Lower lobe of right lung (tissue), 2 donors: ENCODE data around the gene DHRS1. TPM values are rescaled to one million over a fixed set of nuclear protein-coding genes. Genes with fewer than 3 reads are reported as not detected.

Experiments
- ATAC-seq, 2 donors: fragments of 200-7000 bp; cut with Tn5 transposase; one replicate each; pipeline ENCODE4 v1.9.1; 2020 to 2022; ENCODE audit warnings: mild to moderate bottlenecking in 2 of 2, moderate library complexity in 2 of 2
- DNase-seq: peaks from one replicate; pipeline ENCODE4 v3.0.0-alpha.2; 2020
- H3K27ac ChIP-seq: fragments of 200-600 bp; one replicate; pipeline ENCODE4 v1.8.0; 2022
- H3K27me3 ChIP-seq: fragments of 200-600 bp; one replicate; pipeline ENCODE4 v1.8.0; 2022; ENCODE audit warnings: low read depth
- H3K36me3 ChIP-seq: fragments of 200-600 bp; one replicate; pipeline ENCODE4 v1.8.0; 2022; ENCODE audit warnings: mild to moderate bottlenecking
- H3K4me1 ChIP-seq: fragments of 200-600 bp; one replicate; pipeline ENCODE4 v1.8.0; 2022
- H3K4me3 ChIP-seq: fragments of 200-600 bp; one replicate; pipeline ENCODE4 v1.8.0; 2022; ENCODE audit warnings: mild to moderate bottlenecking
- H3K9me3 ChIP-seq: fragments of 200-600 bp; one replicate; pipeline ENCODE4 v1.8.0; 2022
- CTCF ChIP-seq: fragments of 200-600 bp; IDR thresholded peaks from one replicate; pipeline ENCODE4 v1.8.0; 2022; ENCODE audit warnings: antibody characterized with exemption, mild to moderate bottlenecking
- intact Hi-C: fragments of 100-400 bp; cut with DNase I; formaldehyde crosslinking; loops from one replicate; pipeline ENCODE4 v1.11.0; 2022
- total RNA-seq: library from RNA; stranded (reverse); fragmentation: NEBNext Ultra II Directional; extraction: Animal tissue kit (Norgen Biotek cat#: 25700); gene quantifications from one replicate; pipeline ENCODE4 v1.2.1, GENCODE V29; 2021
- donor health status: DM: no; HTN: yes; CAD: no; lungs with severe emphysema.

The DHRS1 gene
- total RNA-seq, 1 donor from 2014 or later, result 22.7 TPM

- Histone ChIP-seq H3K4me1 (peaks cover 5% of the 10 kb centered on the region), H3K27ac (no peak overlapping the region), H3K27me3 (no peaks in the 10 kb centered on the region), H3K4me3 (no peak overlapping the region), H3K36me3 (peaks cover 54% of the 10 kb centered on the region), H3K9me3 (no peaks in the 10 kb centered on the region)
- intact Hi-C loops, result no loop called here
- no peak for DNase-seq
- no peak for ATAC-seq
- TF ChIP-seq CTCF, result no peak
Measured at GRCh38 chr14:24264298-24264697, 35.3 kb downstream of the DHRS1 start.

GRCh38 chr14:24263848-24264247, 35.7 kb downstream of the DHRS1 start:
- H3K36me3 ChIP-seq, result peaks cover 50% of the 10 kb centered on the region
- H3K4me3 ChIP-seq, result no peak overlapping the region
- ATAC-seq (no peak), DNase-seq (no peak)
- no peaks in the 10 kb centered on the region for H3K27me3 ChIP-seq
- no peak for TF ChIP-seq CTCF
- no peak overlapping the region for H3K27ac ChIP-seq
- intact Hi-C loops, result no loop called here
- no peaks in the 10 kb centered on the region for H3K9me3 ChIP-seq
- H3K4me1 ChIP-seq, result peaks cover 9% of the 10 kb centered on the region

GRCh38 chr14:24262821-24263733, 36.5 kb downstream of the DHRS1 start, which contains the start of gene TGM1:
Gene TGM1 (minus strand): TSS chr14:24263177. CDS start chr14:24262352, 825 bp downstream.
- H3K4me1 ChIP-seq, result peaks cover 12% of the 10 kb centered on the region
- H3K27me3 ChIP-seq, result no peaks in the 10 kb centered on the region
- H3K27ac ChIP-seq, result no peak within 1 kb of the TSS
- intact Hi-C loops, result no loop called here
- H3K9me3 ChIP-seq, result no peaks in the 10 kb centered on the region
- ATAC-seq, result no peak
- DNase-seq, result peak; percentile 41
- H3K36me3 ChIP-seq, result peaks cover 42% of the 10 kb centered on the region
- TF ChIP-seq CTCF, result no peak
- no peak within 1 kb of the TSS for H3K4me3 ChIP-seq

GRCh38 chr14:24261969-24262327, 37.6 kb downstream of the DHRS1 start:
- Histone ChIP-seq H3K27me3 (no peaks in the 10 kb centered on the region), H3K36me3 (peaks cover 31% of the 10 kb centered on the region), H3K4me1 (peaks cover 12% of the 10 kb centered on the region), H3K9me3 (no peaks in the 10 kb centered on the region), H3K27ac (no peak overlapping the region), H3K4me3 (no peak overlapping the region)
- intact Hi-C loops, result no loop called here
- DNase-seq (peak; percentile 27), ATAC-seq (no peak)
- no peak for TF ChIP-seq CTCF

GRCh38 chr14:24261256-24261968, 38.2 kb downstream of the DHRS1 start:
- ATAC-seq, result no peak
- H3K4me1 ChIP-seq, result peaks cover 12% of the 10 kb centered on the region
- intact Hi-C loops, result no loop called here
- DNase-seq, result peak; percentile 39
- no peak overlapping the region for H3K27ac ChIP-seq
- H3K27me3 ChIP-seq, result no peaks in the 10 kb centered on the region
- no peaks in the 10 kb centered on the region for H3K9me3 ChIP-seq
- no peak for TF ChIP-seq CTCF
- H3K36me3 ChIP-seq, result peaks cover 25% of the 10 kb centered on the region
- H3K4me3 ChIP-seq, result no peak overlapping the region
